Heart left ventricle (tissue), 13 donors: ENCODE data around the gene ACE2.

ENCODE experiments used
- CTCF ChIP-seq, 12 donors: fragments of 200-600 bp; sonication (generic) in 4 of 12; IDR thresholded peaks; one replicate each; pipeline versions ENCODE4 v1.5.0 to v1.8.0; 2018 to 2022; ENCODE audit warnings: antibody characterized with exemption in 12 of 12, mild to moderate bottlenecking in 5 of 12
- POLR2A ChIP-seq, 2 donors: fragments of 450-650 bp; IDR thresholded peaks; one replicate each; pipeline ENCODE4 v1.6.1; 2017; ENCODE audit warnings: antibody characterized with exemption in 2 of 2, mild to moderate bottlenecking in 2 of 2, moderate library complexity in 2 of 2
- donor health status: ischemic (EF 13 %, LVEDD 7.1; RV severe dilation, severe dysfunction).
- donor health status: DM: no; HTN: yes; CAD: no.
- donor health status: DM: no; HTN: no; CAD: no.
- donor health status: ischemic (EF 25% LVEDD 6.9; RV normal size, moderate dysfunction).
- donor health status: ischemic (EF 25% LVEDD 5.7; RV mildly dilated, moderate dysfunction).
- donor health status: ischemic (EF 35%, LVEDD 5.7; RV mildly dilated, moderate dysfunction).
- donor health status: nonischemic (EF 11% LVEDD 7.7; RV severe dilation, severe dysfunction).
- donor health status: DM: yes; HTN: yes; CAD: no.
- donor health status: PGD.
- donor health status: ischemic (EF 29% LVEDD 5.4; RV normal size, mild dysfunction).
- donor health status: nonischemic (EF 23%, LVEDD 6.1; RV moderate dilation, normal function).

GRCh38 chrX:15560924-15561323, 39.8 kb downstream of the ACE2 start:
- TF ChIP-seq CTCF (IDR thresholded peaks at IDR 0.05) (no peak), POLR2A (IDR thresholded peaks at IDR 0.05) (no peak)
